Lung (tissue), 12 donors: ENCODE results near the gene NOS3. TPM values are rescaled to one million over a fixed set of nuclear protein-coding genes. Genes with fewer than 3 reads are reported as not detected.

Source experiments
- ATAC-seq: fragments of 200-7000 bp; cut with Tn5 transposase; one replicate; pipeline ENCODE4 v1.9.1; 2020; ENCODE audit warnings: moderate number of reproducible peaks; ENCODE audit not compliant: insufficient read depth, low FRiP score
- DNase-seq, 3 donors: peaks; one replicate each; pipeline ENCODE4 v3.0.0-alpha.2; 2013 to 2017
- H3K27ac ChIP-seq, 2 donors: one replicate each; pipeline ENCODE4 v1.5.1; 2013; ENCODE audit warnings: mild to moderate bottlenecking in 2 of 2, moderate library complexity in 2 of 2, control low read depth in 1 of 2, inconsistent platforms in 1 of 2, low read depth in 1 of 2, low read length in 1 of 2
- H3K27me3 ChIP-seq, 3 donors: one replicate each; pipeline ENCODE4 v1.5.1; 2013; ENCODE audit warnings: low read length in 2 of 3; ENCODE audit not compliant: control insufficient read depth in 3 of 3, insufficient read depth in 3 of 3
- H3K36me3 ChIP-seq, 4 donors: one replicate each; pipeline ENCODE4 v1.5.1; 2013; ENCODE audit warnings: low read length in 4 of 4, mild to moderate bottlenecking in 1 of 4, moderate library complexity in 1 of 4; ENCODE audit not compliant: control insufficient read depth in 4 of 4, insufficient read depth in 4 of 4
- H3K4me1 ChIP-seq, 5 donors: one replicate each; pipeline ENCODE4 v1.5.1; 2013; ENCODE audit warnings: low read length in 5 of 5, mild to moderate bottlenecking in 2 of 5, moderate library complexity in 1 of 5; ENCODE audit not compliant: control insufficient read depth in 5 of 5, insufficient read depth in 5 of 5
- H3K4me3 ChIP-seq: one replicate; pipeline ENCODE4 v1.5.1; 2013; ENCODE audit warnings: mild to moderate bottlenecking, control low read depth, moderate library complexity
- H3K9ac ChIP-seq, 2 donors: one replicate each; pipeline ENCODE4 v1.5.1; 2013; ENCODE audit warnings: low read length in 2 of 2, control low read depth in 1 of 2; ENCODE audit not compliant: insufficient read depth in 1 of 2
- H3K9me3 ChIP-seq, 4 donors: one replicate each; pipeline ENCODE4 v1.5.1; 2013; ENCODE audit warnings: low read length in 3 of 4, mild to moderate bottlenecking in 1 of 4, moderate library complexity in 1 of 4; ENCODE audit not compliant: control insufficient read depth in 4 of 4, insufficient read depth in 3 of 4
- whole genome bisulfite sequencing, 2 donors: extraction: QIAGEN DNeasy Blood & Tissue Kit; methylation state at CpG; one replicate each; pipeline ENCODE4 v1.1.7; 2013; 5-methylcytosine and 5-hydroxymethylcytosine counted together
- polyA plus RNA-seq, 2 donors: library from polyadenylated mRNA; stranded (reverse); fragments of 200-250 nt; gene quantifications; one replicate each; pipeline ENCODE4 v1.2.1, GENCODE V29; 2013
- total RNA-seq, 2 donors: library from RNA; depleted of rRNA in 1 of 2; stranded (reverse); fragments of >200 nt in 1 of 2; gene quantifications; one replicate each; pipeline ENCODE4 v1.2.1, GENCODE V29; 2014 to 2021
- TF ChIP-seq, protein P1 (sequence below): IDR thresholded peaks from 2 replicates; pipeline ENCODE4 v1.5.1; 2012; ENCODE audit warnings: mild to moderate bottlenecking; ENCODE audit errors: control extremely low read depth, extremely low read depth
- donor health status: control.
- donor health status: control.
- donor health status: Bipolar disorder and iron deficiency.
- donor health status: healthy.
- donor health status: DM: yes; HTN: yes; CAD: no.

Gene NOS3
- total and polyA plus RNA-seq, 4 donors = 9.3 to 31.0 (median 11.9) TPM

- H3K9me3 ChIP-seq = no peaks in the 10 kb centered on the region
- ATAC-seq (no peak), DNase-seq (no peak)
- no peak overlapping the region for H3K27ac ChIP-seq
- H3K36me3 ChIP-seq = peaks cover 0 to 4% (median 0%) of the 10 kb centered on the region in 4 donors
- 89 to 91% methylated on average over 8 of the region's 8 CpGs for WGBS, 2 donors
- TF ChIP-seq, protein P1, sequence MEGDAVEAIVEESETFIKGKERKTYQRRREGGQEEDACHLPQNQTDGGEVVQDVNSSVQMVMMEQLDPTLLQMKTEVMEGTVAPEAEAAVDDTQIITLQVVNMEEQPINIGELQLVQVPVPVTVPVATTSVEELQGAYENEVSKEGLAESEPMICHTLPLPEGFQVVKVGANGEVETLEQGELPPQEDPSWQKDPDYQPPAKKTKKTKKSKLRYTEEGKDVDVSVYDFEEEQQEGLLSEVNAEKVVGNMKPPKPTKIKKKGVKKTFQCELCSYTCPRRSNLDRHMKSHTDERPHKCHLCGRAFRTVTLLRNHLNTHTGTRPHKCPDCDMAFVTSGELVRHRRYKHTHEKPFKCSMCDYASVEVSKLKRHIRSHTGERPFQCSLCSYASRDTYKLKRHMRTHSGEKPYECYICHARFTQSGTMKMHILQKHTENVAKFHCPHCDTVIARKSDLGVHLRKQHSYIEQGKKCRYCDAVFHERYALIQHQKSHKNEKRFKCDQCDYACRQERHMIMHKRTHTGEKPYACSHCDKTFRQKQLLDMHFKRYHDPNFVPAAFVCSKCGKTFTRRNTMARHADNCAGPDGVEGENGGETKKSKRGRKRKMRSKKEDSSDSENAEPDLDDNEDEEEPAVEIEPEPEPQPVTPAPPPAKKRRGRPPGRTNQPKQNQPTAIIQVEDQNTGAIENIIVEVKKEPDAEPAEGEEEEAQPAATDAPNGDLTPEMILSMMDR = no peak
- no peak overlapping the region for H3K4me3 ChIP-seq
- peaks cover 0 to 16% (median 13%) of the 10 kb centered on the region in 3 donors for H3K27me3 ChIP-seq
- no peak overlapping the region for H3K9ac ChIP-seq
- H3K4me1 ChIP-seq = peaks cover 0 to 25% (median 8%) of the 10 kb centered on the region in 5 donors
Observed at GRCh38 chr7:151016505-151016904, 25.7 kb downstream of the NOS3 start.

GRCh38 chr7:151016942-151017341 is 26.1 kb downstream of the NOS3 start:
- peaks cover 0 to 4% (median 0%) of the 10 kb centered on the region in 4 donors for H3K36me3 ChIP-seq
- H3K27me3 ChIP-seq = peaks cover 0 to 17% (median 13%) of the 10 kb centered on the region in 3 donors
- H3K9me3 ChIP-seq = no peaks in the 10 kb centered on the region
- DNase-seq (no peak), ATAC-seq (no peak)
- H3K9ac ChIP-seq = no peak overlapping the region
- H3K4me3 ChIP-seq = no peak overlapping the region
- TF ChIP-seq, protein P1 = no peak
- 82 to 95% methylated on average over 15 of the region's 15 CpGs for WGBS, 2 donors
- no peak overlapping the region for H3K27ac ChIP-seq
- peaks cover 0 to 25% (median 8%) of the 10 kb centered on the region in 5 donors for H3K4me1 ChIP-seq

GRCh38 chr7:151017370-151017952 is 26.6 kb downstream of the NOS3 start:
- WGBS, 2 donors = 35 to 37% methylated on average over 13 of the region's 13 CpGs
- Histone ChIP-seq H3K27me3 (peaks cover 0 to 19% (median 13%) of the 10 kb centered on the region in 3 donors), H3K4me3 (no peak overlapping the region)

More at GRCh38 chr7:151017370-151017952, 26.6 kb downstream of the NOS3 start:
- H3K4me1 ChIP-seq = peaks cover 0 to 24% (median 8%) of the 10 kb centered on the region in 5 donors
- ATAC-seq (no peak), DNase-seq (no peak)
- TF ChIP-seq, protein P1 = no peak
- no peaks in the 10 kb centered on the region for H3K9me3 ChIP-seq
- H3K9ac ChIP-seq = no peak overlapping the region
- H3K27ac ChIP-seq = no peak overlapping the region
- peaks cover 0 to 4% (median 0%) of the 10 kb centered on the region in 4 donors for H3K36me3 ChIP-seq
